ENCODE data around the gene ZIC5.

DNA sequence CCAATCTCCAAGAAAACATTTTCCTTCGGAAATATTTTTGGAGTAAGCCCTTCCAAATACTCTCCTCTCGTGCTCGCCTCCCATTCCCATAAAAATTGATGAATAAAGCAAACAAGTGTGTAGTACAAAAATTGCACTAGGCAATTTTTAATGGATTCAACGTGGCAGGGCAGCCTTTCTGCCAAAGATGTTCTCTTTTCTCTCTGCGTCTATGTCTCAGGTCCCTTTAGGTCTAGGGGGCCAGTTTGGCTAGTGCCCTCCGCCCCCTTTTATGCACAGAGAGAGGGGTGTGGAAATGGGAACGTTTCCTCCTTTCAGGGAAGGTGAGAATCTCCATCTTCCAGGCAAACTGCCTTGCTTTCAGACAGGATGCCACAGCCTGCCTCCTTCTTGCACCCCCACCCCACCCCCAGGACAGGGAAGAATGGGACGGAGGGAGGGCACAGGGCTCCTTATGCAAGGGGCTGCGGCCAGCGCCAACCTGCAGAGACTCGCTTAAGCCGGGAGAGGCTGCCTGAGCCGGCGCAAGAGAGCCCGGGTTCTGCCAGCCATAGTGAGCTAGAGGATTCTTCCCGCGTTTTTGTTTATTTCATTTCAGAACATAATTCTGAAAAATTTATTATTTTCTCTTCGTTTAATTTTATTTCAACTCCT, 7.4 kb upstream of the ZIC5 start:
- no peak for TF ChIP-seq POLR2A (IDR thresholded peaks at IDR 0.05)
- TF ChIP-seq, protein P1, sequence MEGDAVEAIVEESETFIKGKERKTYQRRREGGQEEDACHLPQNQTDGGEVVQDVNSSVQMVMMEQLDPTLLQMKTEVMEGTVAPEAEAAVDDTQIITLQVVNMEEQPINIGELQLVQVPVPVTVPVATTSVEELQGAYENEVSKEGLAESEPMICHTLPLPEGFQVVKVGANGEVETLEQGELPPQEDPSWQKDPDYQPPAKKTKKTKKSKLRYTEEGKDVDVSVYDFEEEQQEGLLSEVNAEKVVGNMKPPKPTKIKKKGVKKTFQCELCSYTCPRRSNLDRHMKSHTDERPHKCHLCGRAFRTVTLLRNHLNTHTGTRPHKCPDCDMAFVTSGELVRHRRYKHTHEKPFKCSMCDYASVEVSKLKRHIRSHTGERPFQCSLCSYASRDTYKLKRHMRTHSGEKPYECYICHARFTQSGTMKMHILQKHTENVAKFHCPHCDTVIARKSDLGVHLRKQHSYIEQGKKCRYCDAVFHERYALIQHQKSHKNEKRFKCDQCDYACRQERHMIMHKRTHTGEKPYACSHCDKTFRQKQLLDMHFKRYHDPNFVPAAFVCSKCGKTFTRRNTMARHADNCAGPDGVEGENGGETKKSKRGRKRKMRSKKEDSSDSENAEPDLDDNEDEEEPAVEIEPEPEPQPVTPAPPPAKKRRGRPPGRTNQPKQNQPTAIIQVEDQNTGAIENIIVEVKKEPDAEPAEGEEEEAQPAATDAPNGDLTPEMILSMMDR (IDR thresholded peaks at IDR 0.05), result no peak
